ENCODE results near the gene USP40.

The USP40 gene

GRCh38 chr2:233443511-233444183 is 122.9 kb downstream of the USP40 start:
- peak; percentile 68 for DNase-seq

GRCh38 chr2:233442028-233442310 is 124.6 kb downstream of the USP40 start:
- no peak for DNase-seq

GRCh38 chr2:233441161-233442027 is 125.2 kb downstream of the USP40 start:
- DNase-seq: no peak

- DNase-seq: no peak
Measured at GRCh38 chr2:233440714-233441113, 125.9 kb downstream of the USP40 start.

GRCh38 chr2:233440314-233440713 is 126.3 kb downstream of the USP40 start:
- no peak for DNase-seq

GRCh38 chr2:233439191-233439590 is 127.4 kb downstream of the USP40 start:
- DNase-seq: no peak

GRCh38 chr2:233438573-233439147 is 127.9 kb downstream of the USP40 start:
- DNase-seq: no peak

GRCh38 chr2:233437439-233437955 is 129.1 kb downstream of the USP40 start:
- DNase-seq: no peak

- no peak for DNase-seq
Measured at GRCh38 chr2:233436691-233437438, 129.7 kb downstream of the USP40 start.

GRCh38 chr2:233436191-233436581 is 130.4 kb downstream of the USP40 start:
- no peak for DNase-seq

- DNase-seq: no peak
Measured at GRCh38 chr2:233435436-233436190, 131.0 kb downstream of the USP40 start.

GRCh38 chr2:233434666-233435330 is 131.8 kb downstream of the USP40 start:
- no peak for DNase-seq

- no peak for DNase-seq
Measured at GRCh38 chr2:233433794-233434193, 132.8 kb downstream of the USP40 start.

- DNase-seq: no peak
Measured at GRCh38 chr2:233433029-233433428, 133.6 kb downstream of the USP40 start.

- no peak for DNase-seq
Measured at GRCh38 chr2:233430651-233431050, 135.9 kb downstream of the USP40 start.

GRCh38 chr2:233430081-233430480 is 136.5 kb downstream of the USP40 start:
- peak; percentile 88 for DNase-seq

- no peak for DNase-seq
Measured at GRCh38 chr2:233429175-233429897, 137.2 kb downstream of the USP40 start.

- no peak for DNase-seq
Measured at GRCh38 chr2:233428438-233428837, 138.1 kb downstream of the USP40 start.

- DNase-seq: no peak
Measured at GRCh38 chr2:233428008-233428407, 138.6 kb downstream of the USP40 start.

GRCh38 chr2:233426619-233427342 is 139.8 kb downstream of the USP40 start:
- DNase-seq: peak; percentile 92
